ENCODE measurements around the gene CLEC14A.
A peak's percentile ranks its signal among the peaks of the same experiment; 100 is the strongest.

CLEC14A gene

DNA sequence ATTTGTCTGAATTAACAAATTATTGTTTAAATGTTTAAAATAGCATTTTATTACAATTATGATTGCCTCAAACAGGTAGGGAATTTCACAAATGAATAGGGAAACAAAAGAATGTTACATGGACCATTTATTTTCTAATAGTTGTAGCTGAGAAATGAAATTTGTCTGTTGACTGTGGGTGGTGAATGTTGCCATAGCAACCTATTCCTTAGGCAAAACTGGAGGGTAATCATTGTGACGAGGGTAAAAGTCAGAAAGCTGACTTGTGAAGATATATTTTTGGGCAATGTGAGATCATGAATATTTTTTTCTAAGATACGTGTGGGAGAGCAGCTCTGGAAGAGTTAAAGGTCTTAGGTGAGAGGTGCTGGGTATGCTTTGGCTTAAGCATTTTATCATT is 24.2 kb upstream of the CLEC14A start:
- Histone ChIP-seq H3K36me3 (no peaks in the 10 kb centered on the region), H3K9ac (no peak overlapping the region), H3K4me2 (no peak overlapping the region), H4K20me1 (no peaks in the 10 kb centered on the region), H3K4me3 (no peak overlapping the region), H3K27me3 (no peaks in the 10 kb centered on the region), H3K27ac (no peak overlapping the region), H3K9me3 (no peaks in the 10 kb centered on the region), H3K4me1 (no peaks in the 10 kb centered on the region)
- no peak for TF ChIP-seq Cebpa-rat (IDR thresholded peaks at IDR 0.05)

- no peak overlapping the region for H3K27ac ChIP-seq
- no peak for TF ChIP-seq Cebpa-rat (IDR thresholded peaks at IDR 0.05)
- H3K4me3 ChIP-seq = no peak overlapping the region
- no peaks in the 10 kb centered on the region for H3K9me3 ChIP-seq
- no peaks in the 10 kb centered on the region for H4K20me1 ChIP-seq
- no peaks in the 10 kb centered on the region for H3K4me1 ChIP-seq
- H3K36me3 ChIP-seq = no peaks in the 10 kb centered on the region
- no peaks in the 10 kb centered on the region for H3K27me3 ChIP-seq
- no peak overlapping the region for H3K9ac ChIP-seq
- H3K4me2 ChIP-seq = no peak overlapping the region
Measured at GRCh38 chr14:38279572-38279971, 23.7 kb upstream of the CLEC14A start.

DNA sequence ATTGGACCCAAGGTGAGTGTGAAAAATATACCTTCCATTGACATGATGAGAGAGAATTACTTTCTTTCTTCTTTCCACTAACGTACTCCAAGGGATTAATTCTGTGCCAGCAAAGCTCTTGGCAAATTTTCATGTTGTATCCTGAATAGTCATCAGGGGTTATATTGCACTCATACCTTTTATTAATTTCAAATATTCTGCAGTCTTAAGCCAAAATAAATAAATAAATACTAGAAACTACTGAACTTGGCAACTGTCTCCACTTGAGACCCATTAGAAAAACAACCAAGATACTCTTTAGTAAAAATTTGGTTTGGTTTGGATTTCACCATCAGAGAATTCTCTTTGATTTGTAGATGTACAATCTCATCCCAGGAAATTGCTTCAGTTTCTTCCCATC is 22.1 kb upstream of the CLEC14A start:
- Histone ChIP-seq H3K27ac (no peak overlapping the region), H3K36me3 (no peaks in the 10 kb centered on the region), H3K27me3 (no peaks in the 10 kb centered on the region), H3K4me2 (no peak overlapping the region), H3K9me3 (no peaks in the 10 kb centered on the region), H3K4me3 (no peak overlapping the region), H4K20me1 (no peaks in the 10 kb centered on the region), H3K9ac (no peak overlapping the region), H3K4me1 (no peaks in the 10 kb centered on the region)
- no peak for TF ChIP-seq Cebpa-rat (IDR thresholded peaks at IDR 0.05)

GRCh38 chr14:38262844-38263243 is 7.0 kb upstream of the CLEC14A start:
- H3K27ac ChIP-seq = no peak overlapping the region
- H3K4me3 ChIP-seq = no peak overlapping the region
- peaks cover 2% of the 10 kb centered on the region for H3K9me3 ChIP-seq
- no peak overlapping the region for H3K4me2 ChIP-seq
- no peaks in the 10 kb centered on the region for H3K36me3 ChIP-seq
- TF ChIP-seq Cebpa-rat (IDR thresholded peaks at IDR 0.05) = no peak
- no peaks in the 10 kb centered on the region for H4K20me1 ChIP-seq
- no peak overlapping the region for H3K9ac ChIP-seq
- peaks cover 3% of the 10 kb centered on the region for H3K4me1 ChIP-seq
- no peaks in the 10 kb centered on the region for H3K27me3 ChIP-seq

DNA sequence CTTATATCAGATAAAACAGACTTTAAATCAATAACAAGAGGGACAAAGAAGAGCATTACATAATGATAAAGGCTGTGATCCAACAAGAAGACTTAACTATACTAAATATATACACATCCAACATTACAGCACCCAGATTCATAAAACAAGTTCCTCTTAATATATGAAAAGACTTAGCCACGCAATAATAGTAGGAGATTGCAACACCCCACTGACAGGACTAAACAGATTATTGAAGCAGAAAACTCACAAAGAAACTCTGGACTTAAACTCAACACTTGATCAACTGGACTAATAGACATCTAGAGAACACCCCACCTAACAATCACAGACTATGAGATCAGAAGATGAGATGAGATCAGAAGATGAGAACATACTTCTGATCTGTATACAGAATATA is 5.7 kb upstream of the CLEC14A start:
- Histone ChIP-seq H3K9ac (no peak overlapping the region), H4K20me1 (no peaks in the 10 kb centered on the region), H3K9me3 (no peaks in the 10 kb centered on the region; the same call in 1 of the 2 replicates), H3K27me3 (no peaks in the 10 kb centered on the region), H3K4me3 (no peak overlapping the region), H3K27ac (no peak overlapping the region), H3K4me2 (no peak overlapping the region), H3K36me3 (no peaks in the 10 kb centered on the region), H3K4me1 (peaks cover 12% of the 10 kb centered on the region)
- TF ChIP-seq Cebpa-rat (IDR thresholded peaks at IDR 0.05) = no peak

DNA sequence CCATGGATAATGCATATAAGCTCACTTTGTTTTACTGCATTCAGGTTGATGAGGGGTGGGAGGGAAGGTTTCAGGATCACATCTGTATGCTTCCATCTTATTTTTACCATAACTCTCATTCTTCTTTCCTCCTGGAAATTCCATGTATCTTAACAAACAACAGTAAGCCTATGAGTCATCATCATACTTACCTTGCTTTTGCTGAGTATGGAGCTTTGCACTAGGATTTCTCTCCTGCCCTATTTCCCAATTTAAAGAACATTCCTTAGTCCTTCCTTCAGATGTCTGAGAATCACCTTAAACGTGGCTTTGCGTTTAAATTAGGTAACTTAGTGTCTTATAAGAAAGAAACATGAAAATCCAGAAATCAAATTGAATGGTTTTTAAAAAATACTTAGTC is 1.6 kb upstream of the CLEC14A start:
- Histone ChIP-seq H3K36me3 (no peaks in the 10 kb centered on the region), H3K4me2 (peak overlapping the region; percentile 61), H3K9me3 (peaks cover 12% of the 10 kb centered on the region), H3K9ac (0 out of 2 replicates have a peak overlapping the region, but pooled peaks have one; percentile 45), H4K20me1 (peaks cover 14% of the 10 kb centered on the region), H3K4me1 (peaks cover 12% of the 10 kb centered on the region), H3K4me3 (peak overlapping the region; percentile 77; the same call in 1 of the 2 replicates), H3K27ac (peak overlapping the region; percentile 91; the same call in 1 of the 2 replicates), H3K27me3 (no peaks in the 10 kb centered on the region)
- TF ChIP-seq Cebpa-rat (IDR thresholded peaks at IDR 0.05) = no peak

GRCh38 chr14:38256533-38256840 is 594 bp upstream of the CLEC14A start:
- H3K4me3 ChIP-seq = peak overlapping the region; percentile 77
- no peaks in the 10 kb centered on the region for H3K36me3 ChIP-seq
- 0 out of 2 replicates have a peak, but pooled peaks have one; percentile 43 for TF ChIP-seq Cebpa-rat (IDR thresholded peaks at IDR 0.05)
- H3K9me3 ChIP-seq = peaks cover 12% of the 10 kb centered on the region
- peak overlapping the region; percentile 87; the same call in 1 of the 2 replicates for H3K9ac ChIP-seq
- H3K4me2 ChIP-seq = peak overlapping the region; percentile 61
- peak overlapping the region; percentile 91 for H3K27ac ChIP-seq
- peaks cover 20% of the 10 kb centered on the region for H4K20me1 ChIP-seq
- peaks cover 12% of the 10 kb centered on the region for H3K4me1 ChIP-seq
- no peaks in the 10 kb centered on the region for H3K27me3 ChIP-seq

- peaks cover 12% of the 10 kb centered on the region for H3K4me1 ChIP-seq
- peak overlapping the region; percentile 91 for H3K27ac ChIP-seq
- peak overlapping the region; percentile 77 for H3K4me3 ChIP-seq
- TF ChIP-seq Cebpa-rat (IDR thresholded peaks at IDR 0.05) = no peak
- peaks cover 26% of the 10 kb centered on the region for H4K20me1 ChIP-seq
- no peaks in the 10 kb centered on the region for H3K36me3 ChIP-seq
- H3K9ac ChIP-seq = peak overlapping the region; percentile 87
- H3K27me3 ChIP-seq = no peaks in the 10 kb centered on the region
- H3K9me3 ChIP-seq = peaks cover 12% of the 10 kb centered on the region
- peak overlapping the region; percentile 61 for H3K4me2 ChIP-seq
Measured at GRCh38 chr14:38255408-38255672, 553 bp downstream of the CLEC14A start.

DNA sequence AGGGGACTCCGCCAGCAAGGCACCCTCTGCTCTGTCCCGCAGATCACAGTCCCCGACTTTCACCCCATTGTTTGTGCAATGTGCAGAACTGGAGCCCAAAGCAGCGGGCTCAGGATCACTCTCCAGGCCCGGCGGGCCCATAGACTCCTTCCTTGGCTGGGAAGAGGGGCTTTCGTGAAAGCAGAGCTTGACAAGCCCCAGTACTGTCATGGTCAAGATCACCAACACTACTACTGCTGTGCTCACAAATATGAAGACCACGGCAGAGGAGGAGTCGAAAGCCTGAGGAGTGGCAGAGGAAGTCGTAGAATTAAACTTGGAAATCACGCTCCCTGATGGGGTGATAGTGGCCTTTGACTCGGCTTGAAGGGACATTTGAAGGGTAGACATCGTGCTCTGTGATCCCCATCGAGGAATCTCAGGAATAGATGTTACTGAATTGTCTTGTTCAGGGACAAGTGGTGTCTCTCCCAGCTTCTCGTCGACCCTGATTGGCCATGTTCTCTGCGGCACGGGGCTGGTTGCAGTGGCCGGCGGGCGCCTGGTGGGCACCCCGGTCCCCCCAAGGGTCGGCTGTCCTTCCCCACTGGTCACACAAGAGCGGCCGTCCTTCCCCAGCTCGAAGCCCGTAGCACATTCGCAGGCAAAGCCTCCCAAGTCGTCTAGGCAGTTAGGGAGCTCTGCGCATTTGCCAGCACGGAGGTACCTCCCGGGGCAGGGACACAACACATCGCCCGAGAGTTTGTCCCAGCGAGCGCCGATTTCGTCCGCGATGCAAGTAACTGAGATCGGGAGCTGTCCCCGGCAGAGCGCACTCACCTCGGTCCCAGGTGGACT is 1.1 kb downstream of the CLEC14A start:
- H3K4me2 ChIP-seq = peak overlapping the region; percentile 61
- H3K4me3 ChIP-seq = peak overlapping the region; percentile 77
- no peaks in the 10 kb centered on the region for H3K27me3 ChIP-seq
- peak overlapping the region; percentile 87 for H3K9ac ChIP-seq
- no peaks in the 10 kb centered on the region for H3K36me3 ChIP-seq
- peak overlapping the region; percentile 91 for H3K27ac ChIP-seq
- H3K4me1 ChIP-seq = peaks cover 14% of the 10 kb centered on the region
- peaks cover 30% of the 10 kb centered on the region for H4K20me1 ChIP-seq
- no peak for TF ChIP-seq Cebpa-rat (IDR thresholded peaks at IDR 0.05)
- H3K9me3 ChIP-seq = peaks cover 12% of the 10 kb centered on the region

- Histone ChIP-seq H3K36me3 (no peaks in the 10 kb centered on the region), H3K27me3 (no peaks in the 10 kb centered on the region), H3K4me2 (peak overlapping the region; percentile 61), H3K9ac (peak overlapping the region; percentile 87), H4K20me1 (peaks cover 41% of the 10 kb centered on the region), H3K9me3 (peaks cover 12% of the 10 kb centered on the region), H3K4me3 (peak overlapping the region; percentile 77), H3K4me1 (peaks cover 17% of the 10 kb centered on the region), H3K27ac (peak overlapping the region; percentile 91)
- no peak for TF ChIP-seq Cebpa-rat (IDR thresholded peaks at IDR 0.05)
Measured at GRCh38 chr14:38253676-38254075, 2.2 kb downstream of the CLEC14A start.
